NB4 (cell line): ENCODE measurements around the gene RNASE8.

ENCODE experiments used
- CTCF ChIP-seq: IDR thresholded peaks from one replicate; pipeline ENCODE4 v1.5.1; 2012; ENCODE audit warnings: low read depth, low read length
- MAX ChIP-seq: IDR thresholded peaks from 2 replicates; pipeline ENCODE4 v1.6.1; 2011; ENCODE audit warnings: low read depth, low read length
- MYC ChIP-seq: IDR thresholded peaks from 2 replicates; pipeline ENCODE4 v1.6.1; 2011; ENCODE audit warnings: low read depth, low read length
- POLR2A ChIP-seq: IDR thresholded peaks from 2 replicates; pipeline ENCODE4 v1.6.1; 2011; ENCODE audit warnings: mild to moderate bottlenecking; ENCODE audit not compliant: insufficient read length; ENCODE audit errors: extremely low read depth

GRCh38 chr14:21086908-21087293 lies 29.3 kb downstream of the RNASE8 start:
- TF ChIP-seq POLR2A (no peak), CTCF (no peak), MAX (no peak), MYC (no peak)
